B cell (primary cell): Measurements from ENCODE around the gene IGFL4.

Experiments used
- CTCF ChIP-seq: fragments of 200-600 bp; IDR thresholded peaks from one replicate; pipeline ENCODE4 v1.8.0; 2022; ENCODE audit warnings: antibody characterized with exemption, mild to moderate bottlenecking
- EZH2 ChIP-seq: IDR thresholded peaks from 2 replicates; pipeline ENCODE4 v1.6.1; 2012; ENCODE audit warnings: borderline replicate concordance, low read depth, mild to moderate bottlenecking, moderate library complexity, low read length; ENCODE audit not compliant: insufficient read depth, poor library complexity, severe bottlenecking

GRCh38 chr19:46063201-46063600 lies 22.4 kb upstream of the IGFL4 start:
- TF ChIP-seq CTCF (no peak), EZH2 (no peak)
